Progenitor cell of endocrine pancreas (in vitro differentiated cells): ENCODE data around the gene NVL. TPM values are rescaled to one million over a fixed set of nuclear protein-coding genes. Genes with fewer than 3 reads are reported as not detected.

Experiments used
- DNase-seq: peaks from one replicate; pipeline ENCODE4 v3.0.0; 2021; ENCODE audit warnings: low spot score; ENCODE audit not compliant: unreplicated experiment
- H3K27ac Mint-ChIP-seq: 2 replicates; pipeline ENCODE4 v1.8.0; 2021; ENCODE audit warnings: mild to moderate bottlenecking, moderate library complexity, mixed read lengths
- H3K27me3 Mint-ChIP-seq: 2 replicates; pipeline ENCODE4 v1.8.0; 2021; ENCODE audit warnings: mixed read lengths
- H3K36me3 Mint-ChIP-seq: 2 replicates; pipeline ENCODE4 v1.8.0; 2022; ENCODE audit warnings: mixed read lengths; ENCODE audit not compliant: insufficient read depth
- H3K4me1 Mint-ChIP-seq: 2 replicates; pipeline ENCODE4 v1.8.0; 2021; ENCODE audit warnings: low read depth, mixed read lengths
- H3K4me3 Mint-ChIP-seq: 2 replicates; pipeline ENCODE4 v1.8.0; 2021; ENCODE audit warnings: low read depth, mild to moderate bottlenecking, moderate library complexity, mixed read lengths
- H3K9me3 Mint-ChIP-seq: 2 replicates; pipeline ENCODE4 v1.8.0; 2021; ENCODE audit warnings: low read depth, mixed read lengths
- total RNA-seq: library from RNA; stranded (reverse); gene quantifications from 2 replicates; pipeline ENCODE4 v1.2.1, GENCODE V29; 2021
- TF ChIP-seq, protein P1 (sequence below): fragments of 200-600 bp; sonication (generic); IDR thresholded peaks from one replicate; pipeline ENCODE4 v1.5.0; 2021; ENCODE audit warnings: antibody characterized with exemption, mild to moderate bottlenecking; ENCODE audit not compliant: unreplicated experiment

The NVL gene
- total RNA-seq, 1 donor from 2014 or later, result 52.5 TPM

GRCh38 chr1:224304767-224305166 lies 25.2 kb downstream of the NVL start:
- Mint-ChIP-seq H3K36me3 (peaks cover 25% of the 10 kb centered on the region), H3K4me1 (no peaks in the 10 kb centered on the region), H3K27ac (no peak overlapping the region), H3K4me3 (no peak overlapping the region), H3K9me3 (no peaks in the 10 kb centered on the region), H3K27me3 (no peaks in the 10 kb centered on the region)
- TF ChIP-seq, protein P1, sequence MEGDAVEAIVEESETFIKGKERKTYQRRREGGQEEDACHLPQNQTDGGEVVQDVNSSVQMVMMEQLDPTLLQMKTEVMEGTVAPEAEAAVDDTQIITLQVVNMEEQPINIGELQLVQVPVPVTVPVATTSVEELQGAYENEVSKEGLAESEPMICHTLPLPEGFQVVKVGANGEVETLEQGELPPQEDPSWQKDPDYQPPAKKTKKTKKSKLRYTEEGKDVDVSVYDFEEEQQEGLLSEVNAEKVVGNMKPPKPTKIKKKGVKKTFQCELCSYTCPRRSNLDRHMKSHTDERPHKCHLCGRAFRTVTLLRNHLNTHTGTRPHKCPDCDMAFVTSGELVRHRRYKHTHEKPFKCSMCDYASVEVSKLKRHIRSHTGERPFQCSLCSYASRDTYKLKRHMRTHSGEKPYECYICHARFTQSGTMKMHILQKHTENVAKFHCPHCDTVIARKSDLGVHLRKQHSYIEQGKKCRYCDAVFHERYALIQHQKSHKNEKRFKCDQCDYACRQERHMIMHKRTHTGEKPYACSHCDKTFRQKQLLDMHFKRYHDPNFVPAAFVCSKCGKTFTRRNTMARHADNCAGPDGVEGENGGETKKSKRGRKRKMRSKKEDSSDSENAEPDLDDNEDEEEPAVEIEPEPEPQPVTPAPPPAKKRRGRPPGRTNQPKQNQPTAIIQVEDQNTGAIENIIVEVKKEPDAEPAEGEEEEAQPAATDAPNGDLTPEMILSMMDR, result no peak
- no peak for DNase-seq

GRCh38 chr1:224302947-224303346 lies 27.0 kb downstream of the NVL start:
- Mint-ChIP-seq H3K27me3 (no peaks in the 10 kb centered on the region), H3K4me3 (no peak overlapping the region), H3K4me1 (no peaks in the 10 kb centered on the region), H3K27ac (no peak overlapping the region), H3K36me3 (peaks cover 25% of the 10 kb centered on the region), H3K9me3 (no peaks in the 10 kb centered on the region)
- TF ChIP-seq, protein P1, result no peak
- no peak for DNase-seq

- no peaks in the 10 kb centered on the region for H3K4me1 Mint-ChIP-seq
- DNase-seq, result no peak
- H3K4me3 Mint-ChIP-seq, result no peak overlapping the region
- H3K36me3 Mint-ChIP-seq, result peaks cover 22% of the 10 kb centered on the region
- H3K9me3 Mint-ChIP-seq, result no peaks in the 10 kb centered on the region
- no peak overlapping the region for H3K27ac Mint-ChIP-seq
- TF ChIP-seq, protein P1, result no peak
- H3K27me3 Mint-ChIP-seq, result no peaks in the 10 kb centered on the region
Measured at GRCh38 chr1:224301391-224301790, 28.6 kb downstream of the NVL start.

- H3K27me3 Mint-ChIP-seq, result no peaks in the 10 kb centered on the region
Measured at GRCh38 chr1:224300346-224300745, 29.6 kb downstream of the NVL start.

GRCh38 chr1:224298346-224299330 lies 31.3 kb downstream of the NVL start:
- no peaks in the 10 kb centered on the region for H3K4me1 Mint-ChIP-seq
- H3K9me3 Mint-ChIP-seq, result no peaks in the 10 kb centered on the region
- H3K27me3 Mint-ChIP-seq, result no peaks in the 10 kb centered on the region
- no peak for DNase-seq
- peaks cover 26% of the 10 kb centered on the region for H3K36me3 Mint-ChIP-seq
- H3K4me3 Mint-ChIP-seq, result no peak overlapping the region
- TF ChIP-seq, protein P1, result no peak
- no peak overlapping the region for H3K27ac Mint-ChIP-seq

More at GRCh38 chr1:224300346-224300745, 29.6 kb downstream of the NVL start:
- Mint-ChIP-seq H3K4me3 (no peak overlapping the region), H3K27ac (no peak overlapping the region), H3K9me3 (no peaks in the 10 kb centered on the region), H3K36me3 (peaks cover 21% of the 10 kb centered on the region), H3K4me1 (no peaks in the 10 kb centered on the region)
- DNase-seq, result no peak
- TF ChIP-seq, protein P1, result no peak
